Fibroblast of lung (primary cell): Measurements from ENCODE around the gene KRT75. TPM values are rescaled to one million over a fixed set of nuclear protein-coding genes. Genes with fewer than 3 reads are reported as not detected.

Source experiments
- DNase-seq, 2 donors: peaks; one replicate each; pipeline versions ENCODE4 v3.0.0 to v3.0.0-alpha.2; 2010; ENCODE audit warnings: low read depth in 2 of 2
- H2AFZ ChIP-seq: 2 replicates; pipeline ENCODE4 v1.5.1; 2012; ENCODE audit warnings: low read length, control low read depth, inconsistent platforms
- H3K27ac ChIP-seq: 2 replicates; pipeline ENCODE4 v1.5.1; 2011; ENCODE audit warnings: low read length, control low read depth; ENCODE audit not compliant: insufficient read depth
- H3K27me3 ChIP-seq: 2 replicates; pipeline ENCODE4 v1.5.1; 2011; ENCODE audit warnings: mild to moderate bottlenecking, low read length; ENCODE audit not compliant: control insufficient read depth, insufficient read depth
- H3K36me3 ChIP-seq: 2 replicates; pipeline ENCODE4 v1.5.1; 2011; ENCODE audit warnings: low read length; ENCODE audit not compliant: control insufficient read depth, insufficient read depth
- H3K4me1 ChIP-seq: 2 replicates; pipeline ENCODE4 v1.5.1; 2011; ENCODE audit warnings: low read length; ENCODE audit not compliant: control insufficient read depth, insufficient read depth; ENCODE audit errors: extremely low read depth
- H3K4me2 ChIP-seq: 2 replicates; pipeline ENCODE4 v1.5.1; 2011; ENCODE audit warnings: low read length, control low read depth; ENCODE audit not compliant: insufficient read depth; ENCODE audit errors: extremely low read depth
- H3K4me3 ChIP-seq, 4 experiments: fragments of 200-600 bp in 1 of 4; sonication (generic) in 1 of 4; replicated peaks in 1 of 4; 2 replicates each; pipeline ENCODE4 v1.5.1; 2011 to 2016; ENCODE audit warnings: low read length in 4 of 4, low read depth in 3 of 4, mild to moderate bottlenecking in 3 of 4, control low read depth in 2 of 4, inconsistent platforms in 1 of 4, mixed read lengths in 1 of 4; ENCODE audit not compliant: insufficient read depth in 1 of 4; ENCODE audit errors: control extremely low read depth in 1 of 4
- H3K79me2 ChIP-seq: 2 replicates; pipeline ENCODE4 v1.5.1; 2012; ENCODE audit warnings: mild to moderate bottlenecking, low read length, inconsistent platforms; ENCODE audit not compliant: control insufficient read depth, insufficient read depth
- H3K9ac ChIP-seq: 2 replicates; pipeline ENCODE4 v1.5.1; 2011; ENCODE audit warnings: mild to moderate bottlenecking, low read length, control low read depth; ENCODE audit not compliant: insufficient read depth
- H3K9me3 ChIP-seq: 2 replicates; pipeline ENCODE4 v1.5.1; 2012; ENCODE audit warnings: low read depth, low read length; ENCODE audit not compliant: control insufficient read depth, insufficient read depth
- H4K20me1 ChIP-seq: 2 replicates; pipeline ENCODE4 v1.5.1; 2011; ENCODE audit warnings: low read length; ENCODE audit not compliant: control insufficient read depth, insufficient read depth; ENCODE audit errors: extremely low read depth
- EZH2 ChIP-seq: IDR thresholded peaks from 2 replicates; pipeline ENCODE4 v1.5.1; 2012; ENCODE audit warnings: low read length, control low read depth, mild to moderate bottlenecking; ENCODE audit errors: missing control alignments
- polyA plus RNA-seq, 2 donors: library from polyadenylated mRNA; depleted of rRNA in 1 of 2; stranded (reverse) in 1 of 2; unstranded in 1 of 2; fragments of >200 nt; gene quantifications; 2 replicates each; pipeline ENCODE4 v1.2.1, GENCODE V29; 2011 to 2012; ENCODE audit warnings: missing spikeins in 1 of 2
- total RNA-seq: library from RNA; depleted of rRNA; stranded (reverse); fragments of >200 nt; gene quantifications from 2 replicates; pipeline ENCODE4 v1.2.1, GENCODE V29; 2014
- TF ChIP-seq, protein P1 (sequence below), 2 donors: IDR thresholded peaks in 1 of 2; conservative IDR thresholded peaks in 1 of 2; 1 replicate in 1 of 2; 2 replicates in 1 of 2; pipeline ENCODE4 v1.5.1; 2011 to 2012; ENCODE audit warnings: low read length in 2 of 2, control low read depth in 1 of 2, inconsistent platforms in 1 of 2, low read depth in 1 of 2, mild to moderate bottlenecking in 1 of 2

The KRT75 gene
- total and polyA plus RNA-seq, 2 donors (not counting 1 experiment from before 2014, with no cell fraction given): not detected

DNA sequence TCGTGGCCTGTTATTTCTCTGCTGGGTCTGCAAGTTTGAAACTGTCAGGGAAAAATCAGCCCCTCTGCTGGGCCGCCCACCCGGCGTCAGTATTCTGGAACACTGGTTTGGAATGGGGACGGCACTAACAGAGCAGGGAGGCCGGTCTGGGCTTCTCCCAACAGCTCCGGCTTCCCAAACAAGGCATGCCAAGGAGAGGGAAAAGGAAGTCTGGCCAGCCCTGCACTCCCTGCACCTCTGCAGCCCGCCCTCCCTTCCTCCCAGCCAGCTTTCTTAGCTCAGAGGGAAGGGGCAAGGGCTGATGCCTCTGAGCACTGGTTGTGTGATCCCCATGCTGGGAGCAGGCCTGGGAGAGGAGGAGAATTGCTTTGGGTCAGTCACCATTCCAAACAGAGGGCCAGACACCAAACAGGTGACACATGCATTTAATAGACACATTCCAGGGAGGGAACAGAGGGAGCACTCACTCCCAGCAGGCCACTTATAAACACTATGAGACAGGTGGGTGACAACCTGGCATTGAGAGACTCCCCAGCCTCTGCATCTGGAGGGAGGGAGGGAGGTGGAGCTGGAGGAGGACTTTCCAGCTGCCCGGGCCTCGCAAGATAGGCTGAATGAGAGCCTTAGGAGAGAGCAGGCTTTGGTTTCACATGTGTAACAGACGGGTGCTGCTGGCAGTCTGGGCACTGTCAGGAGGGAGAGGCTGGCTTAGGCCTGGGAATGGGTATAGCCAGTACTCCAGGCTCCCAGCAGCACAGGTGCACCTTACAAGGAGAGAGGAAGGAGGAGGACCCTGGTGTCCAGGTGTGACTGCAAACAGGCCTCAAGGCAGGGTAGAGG, 10.3 kb downstream of the KRT75 start:
- Histone ChIP-seq H3K4me3 (no peak overlapping the region), H3K9ac (no peak overlapping the region), H3K27ac (no peak overlapping the region), H3K4me2 (no peak overlapping the region), H3K9me3 (no peaks in the 10 kb centered on the region), H3K4me1 (no peaks in the 10 kb centered on the region), H2AFZ (no peak overlapping the region), H3K27me3 (peaks cover 6% of the 10 kb centered on the region), H3K79me2 (no peaks in the 10 kb centered on the region), H3K36me3 (no peaks in the 10 kb centered on the region), H4K20me1 (no peaks in the 10 kb centered on the region)
- TF ChIP-seq, protein P1, sequence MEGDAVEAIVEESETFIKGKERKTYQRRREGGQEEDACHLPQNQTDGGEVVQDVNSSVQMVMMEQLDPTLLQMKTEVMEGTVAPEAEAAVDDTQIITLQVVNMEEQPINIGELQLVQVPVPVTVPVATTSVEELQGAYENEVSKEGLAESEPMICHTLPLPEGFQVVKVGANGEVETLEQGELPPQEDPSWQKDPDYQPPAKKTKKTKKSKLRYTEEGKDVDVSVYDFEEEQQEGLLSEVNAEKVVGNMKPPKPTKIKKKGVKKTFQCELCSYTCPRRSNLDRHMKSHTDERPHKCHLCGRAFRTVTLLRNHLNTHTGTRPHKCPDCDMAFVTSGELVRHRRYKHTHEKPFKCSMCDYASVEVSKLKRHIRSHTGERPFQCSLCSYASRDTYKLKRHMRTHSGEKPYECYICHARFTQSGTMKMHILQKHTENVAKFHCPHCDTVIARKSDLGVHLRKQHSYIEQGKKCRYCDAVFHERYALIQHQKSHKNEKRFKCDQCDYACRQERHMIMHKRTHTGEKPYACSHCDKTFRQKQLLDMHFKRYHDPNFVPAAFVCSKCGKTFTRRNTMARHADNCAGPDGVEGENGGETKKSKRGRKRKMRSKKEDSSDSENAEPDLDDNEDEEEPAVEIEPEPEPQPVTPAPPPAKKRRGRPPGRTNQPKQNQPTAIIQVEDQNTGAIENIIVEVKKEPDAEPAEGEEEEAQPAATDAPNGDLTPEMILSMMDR (conservative IDR thresholded peaks at IDR 0.05 in 1 of 2, IDR thresholded peaks at IDR 0.05 in 1 of 2; ENCODE audit: low read depth in 1 of 2, low read length in 2 of 2): no peak
- TF ChIP-seq EZH2: no peak
- no peak for DNase-seq

DNA sequence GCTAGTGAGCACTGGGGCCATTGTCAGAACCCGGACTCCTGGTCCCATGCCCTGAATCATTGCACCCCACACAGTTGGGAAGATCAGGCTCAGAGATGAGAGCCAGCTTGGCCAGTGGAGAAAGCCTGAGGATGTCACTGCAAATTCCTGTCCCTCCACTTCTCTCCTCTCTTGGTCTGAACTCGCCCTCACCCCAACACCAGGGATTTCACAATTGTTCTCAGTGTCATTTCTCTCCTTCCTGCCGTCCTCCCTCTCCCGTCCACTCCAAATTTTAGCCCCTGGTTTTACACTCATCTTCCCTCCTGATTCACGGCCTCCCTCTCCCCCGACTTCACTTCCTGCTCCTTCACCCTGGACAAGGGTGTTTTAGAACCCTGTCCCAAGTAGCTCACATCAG, 11.1 kb downstream of the KRT75 start:
- H3K27me3 ChIP-seq: peaks cover 6% of the 10 kb centered on the region
- no peak overlapping the region for H2AFZ ChIP-seq
- H3K4me2 ChIP-seq: no peak overlapping the region
- no peaks in the 10 kb centered on the region for H3K4me1 ChIP-seq
- no peak for DNase-seq
- H3K4me3 ChIP-seq: no peak overlapping the region
- no peaks in the 10 kb centered on the region for H3K36me3 ChIP-seq
- H3K79me2 ChIP-seq: no peaks in the 10 kb centered on the region
- H3K9ac ChIP-seq: no peak overlapping the region
- H3K27ac ChIP-seq: no peak overlapping the region
- no peaks in the 10 kb centered on the region for H3K9me3 ChIP-seq
- no peaks in the 10 kb centered on the region for H4K20me1 ChIP-seq
- TF ChIP-seq, protein P1 (conservative IDR thresholded peaks at IDR 0.05 in 1 of 2, IDR thresholded peaks at IDR 0.05 in 1 of 2; ENCODE audit: low read depth in 1 of 2, low read length in 2 of 2): no peak
- no peak for TF ChIP-seq EZH2

DNA sequence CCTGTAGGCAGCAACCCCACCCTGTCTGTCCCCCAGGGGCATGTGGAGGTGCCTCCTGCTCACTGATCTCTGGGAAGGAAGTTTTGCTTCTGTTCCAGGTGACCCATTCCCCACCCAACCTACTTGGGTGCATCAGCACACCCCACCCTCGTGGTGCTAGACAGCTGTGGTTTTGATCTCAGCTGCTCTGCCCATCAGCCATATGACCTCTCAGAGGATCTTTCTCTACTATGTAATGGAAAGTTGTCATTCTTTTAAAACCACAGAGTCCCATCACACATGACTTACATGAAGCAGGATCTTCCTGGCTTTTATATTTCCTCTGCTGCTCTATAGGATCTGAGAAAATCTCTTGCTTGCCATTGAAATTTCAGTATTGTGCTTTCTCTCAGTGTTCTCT, 14.5 kb downstream of the KRT75 start:
- Histone ChIP-seq H2AFZ (no peak overlapping the region), H3K36me3 (no peaks in the 10 kb centered on the region), H3K9ac (no peak overlapping the region), H3K4me1 (peaks cover 4% of the 10 kb centered on the region), H3K27me3 (peaks cover 2% of the 10 kb centered on the region), H3K9me3 (no peaks in the 10 kb centered on the region), H3K4me2 (no peak overlapping the region), H3K27ac (no peak overlapping the region), H3K4me3 (no peak overlapping the region), H3K79me2 (no peaks in the 10 kb centered on the region), H4K20me1 (no peaks in the 10 kb centered on the region)
- DNase-seq: peak in 1 of 2 donors; percentile 34
- TF ChIP-seq, protein P1 (conservative IDR thresholded peaks at IDR 0.05 in 1 of 2, IDR thresholded peaks at IDR 0.05 in 1 of 2; ENCODE audit: low read depth in 1 of 2, low read length in 2 of 2): no peak
- no peak for TF ChIP-seq EZH2
